OCI-LY1 (cell line): ENCODE data around the gene MEGF6.
"Not testable (repeated sequence)": the region's sequence is repeated elsewhere in the genome, so short reads cannot be mapped to it uniquely, and the experiment has no call there.

ENCODE experiments used
- EZH2 ChIP-seq: fragments of 200-600 bp; sonication (generic), shearing (Covaris generic); IDR thresholded peaks from 2 replicates; pipeline ENCODE4 v1.8.0; 2017; ENCODE audit warnings: borderline replicate concordance, mixed run types, mild to moderate bottlenecking, antibody characterized with exemption, low read length, moderate library complexity, mixed read lengths
- TF ChIP-seq, protein P1 (sequence below): fragments of 200-600 bp; sonication (generic), shearing (Covaris generic); IDR thresholded peaks from 2 replicates; pipeline ENCODE4 v1.5.1; 2017; ENCODE audit warnings: mild to moderate bottlenecking, antibody characterized with exemption, low read length, moderate library complexity, mixed read lengths

- TF ChIP-seq, protein P1, sequence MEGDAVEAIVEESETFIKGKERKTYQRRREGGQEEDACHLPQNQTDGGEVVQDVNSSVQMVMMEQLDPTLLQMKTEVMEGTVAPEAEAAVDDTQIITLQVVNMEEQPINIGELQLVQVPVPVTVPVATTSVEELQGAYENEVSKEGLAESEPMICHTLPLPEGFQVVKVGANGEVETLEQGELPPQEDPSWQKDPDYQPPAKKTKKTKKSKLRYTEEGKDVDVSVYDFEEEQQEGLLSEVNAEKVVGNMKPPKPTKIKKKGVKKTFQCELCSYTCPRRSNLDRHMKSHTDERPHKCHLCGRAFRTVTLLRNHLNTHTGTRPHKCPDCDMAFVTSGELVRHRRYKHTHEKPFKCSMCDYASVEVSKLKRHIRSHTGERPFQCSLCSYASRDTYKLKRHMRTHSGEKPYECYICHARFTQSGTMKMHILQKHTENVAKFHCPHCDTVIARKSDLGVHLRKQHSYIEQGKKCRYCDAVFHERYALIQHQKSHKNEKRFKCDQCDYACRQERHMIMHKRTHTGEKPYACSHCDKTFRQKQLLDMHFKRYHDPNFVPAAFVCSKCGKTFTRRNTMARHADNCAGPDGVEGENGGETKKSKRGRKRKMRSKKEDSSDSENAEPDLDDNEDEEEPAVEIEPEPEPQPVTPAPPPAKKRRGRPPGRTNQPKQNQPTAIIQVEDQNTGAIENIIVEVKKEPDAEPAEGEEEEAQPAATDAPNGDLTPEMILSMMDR: not testable (repeated sequence)
- not testable (repeated sequence) for TF ChIP-seq EZH2
Measured at GRCh38 chr1:3622102-3622501, 10.8 kb upstream of the MEGF6 start.
